Measurements from ENCODE around the gene CASKIN1.

GRCh38 chr16:2183671-2184070, 12.7 kb downstream of the CASKIN1 start:
- TF ChIP-seq, protein P1, sequence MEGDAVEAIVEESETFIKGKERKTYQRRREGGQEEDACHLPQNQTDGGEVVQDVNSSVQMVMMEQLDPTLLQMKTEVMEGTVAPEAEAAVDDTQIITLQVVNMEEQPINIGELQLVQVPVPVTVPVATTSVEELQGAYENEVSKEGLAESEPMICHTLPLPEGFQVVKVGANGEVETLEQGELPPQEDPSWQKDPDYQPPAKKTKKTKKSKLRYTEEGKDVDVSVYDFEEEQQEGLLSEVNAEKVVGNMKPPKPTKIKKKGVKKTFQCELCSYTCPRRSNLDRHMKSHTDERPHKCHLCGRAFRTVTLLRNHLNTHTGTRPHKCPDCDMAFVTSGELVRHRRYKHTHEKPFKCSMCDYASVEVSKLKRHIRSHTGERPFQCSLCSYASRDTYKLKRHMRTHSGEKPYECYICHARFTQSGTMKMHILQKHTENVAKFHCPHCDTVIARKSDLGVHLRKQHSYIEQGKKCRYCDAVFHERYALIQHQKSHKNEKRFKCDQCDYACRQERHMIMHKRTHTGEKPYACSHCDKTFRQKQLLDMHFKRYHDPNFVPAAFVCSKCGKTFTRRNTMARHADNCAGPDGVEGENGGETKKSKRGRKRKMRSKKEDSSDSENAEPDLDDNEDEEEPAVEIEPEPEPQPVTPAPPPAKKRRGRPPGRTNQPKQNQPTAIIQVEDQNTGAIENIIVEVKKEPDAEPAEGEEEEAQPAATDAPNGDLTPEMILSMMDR (IDR thresholded peaks at IDR 0.05) = no peak
- no peak for TF ChIP-seq EZH2 (IDR thresholded peaks at IDR 0.05)
- TF ChIP-seq EZH2phosphoT487 (IDR thresholded peaks at IDR 0.05) = no peak

Measured in neural progenitor cell (in vitro differentiated cells).